Keratinocyte (primary cell): Measurements from ENCODE around the gene AKR1A1. TPM values are rescaled to one million over a fixed set of nuclear protein-coding genes. Genes with fewer than 3 reads are reported as not detected.

ENCODE experiments used
- DNase-seq: peaks from one replicate; pipeline ENCODE4 v3.0.0-alpha.2; 2011; ENCODE audit warnings: low read depth, missing footprints, low spot score
- FAIRE-seq: peaks from 2 replicates; lab custom pipeline; 2011; peaks lifted over from hg19 to GRCh38; lab: Jason Lieb, UNC
- H2AFZ ChIP-seq: 2 replicates; pipeline ENCODE4 v1.6.0; 2012; ENCODE audit warnings: low read length, control low read depth, inconsistent platforms; ENCODE audit not compliant: control insufficient read depth
- H3K27ac ChIP-seq: 2 replicates; pipeline ENCODE4 v1.5.1; 2011; ENCODE audit warnings: low read length; ENCODE audit not compliant: control insufficient read depth, insufficient read depth
- H3K27me3 ChIP-seq: 3 replicates; pipeline ENCODE4 v1.6.0; 2011; ENCODE audit warnings: low read length; ENCODE audit not compliant: control insufficient read depth, insufficient read depth; ENCODE audit errors: extremely low read depth
- H3K36me3 ChIP-seq, 2 experiments: 2 replicates in 1 of 2; 3 replicates in 1 of 2; pipeline ENCODE4 v1.5.1; 2011; ENCODE audit warnings: low read length in 2 of 2, mild to moderate bottlenecking in 1 of 2; ENCODE audit not compliant: control insufficient read depth in 2 of 2, insufficient read depth in 2 of 2; ENCODE audit errors: extremely low read depth in 1 of 2
- H3K4me1 ChIP-seq: 3 replicates; pipeline ENCODE4 v1.5.1; 2011; ENCODE audit warnings: low read length; ENCODE audit not compliant: control insufficient read depth, insufficient read depth; ENCODE audit errors: extremely low read depth
- H3K4me2 ChIP-seq: 3 replicates; pipeline ENCODE4 v1.6.0; 2011; ENCODE audit warnings: low read depth, low read length; ENCODE audit not compliant: control insufficient read depth, insufficient read depth; ENCODE audit errors: extremely low read depth
- H3K4me3 ChIP-seq, 3 experiments: fragments of 200-600 bp in 1 of 3; sonication (generic) in 1 of 3; 2 replicates in 2 of 3; 3 replicates in 1 of 3; pipeline ENCODE4 v1.5.1; 2011 to 2016; ENCODE audit warnings: low read length in 3 of 3, mild to moderate bottlenecking in 3 of 3, control low read depth in 2 of 3, inconsistent platforms in 1 of 3, low read depth in 1 of 3, mixed read lengths in 1 of 3, mixed run types in 1 of 3, moderate library complexity in 1 of 3; ENCODE audit not compliant: control insufficient read depth in 2 of 3, insufficient read depth in 2 of 3; ENCODE audit errors: extremely low read depth in 1 of 3
- H3K79me2 ChIP-seq: 2 replicates; pipeline ENCODE4 v1.6.0; 2012; ENCODE audit warnings: low read length; ENCODE audit not compliant: control insufficient read depth, insufficient read depth
- H3K9ac ChIP-seq: 3 replicates; pipeline ENCODE4 v1.6.0; 2011; ENCODE audit warnings: low read length; ENCODE audit not compliant: control insufficient read depth, insufficient read depth; ENCODE audit errors: extremely low read depth
- H3K9me1 ChIP-seq: 3 replicates; pipeline ENCODE4 v1.6.0; 2011; ENCODE audit warnings: low read length; ENCODE audit not compliant: control insufficient read depth, insufficient read depth; ENCODE audit errors: extremely low read depth
- H3K9me3 ChIP-seq: 2 replicates; pipeline ENCODE4 v1.5.1; 2012; ENCODE audit warnings: low read depth, low read length; ENCODE audit not compliant: control insufficient read depth
- H4K20me1 ChIP-seq: 3 replicates; pipeline ENCODE4 v1.6.0; 2011; ENCODE audit warnings: low read length; ENCODE audit not compliant: control insufficient read depth, insufficient read depth; ENCODE audit errors: extremely low read depth
- EZH2 ChIP-seq: IDR thresholded peaks from one replicate; pipeline ENCODE4 v1.6.1; 2012; ENCODE audit warnings: inconsistent platforms, mild to moderate bottlenecking, low read length, moderate library complexity
- dilution Hi-C: fragments of 300-500 bp; cut with MboI; formaldehyde crosslinking; loops from one replicate; pipeline ENCODE4 v1.7.0; 2020; ENCODE audit warnings: low sequenced_read_pairs; ENCODE audit not compliant: extremely low pct_ligation_motif_present
- polyA plus RNA-seq, 5 experiments: library from polyadenylated mRNA; depleted of rRNA in 3 of 5; stranded (reverse) in 3 of 5; stranded (forward) in 1 of 5; unstranded in 1 of 5; fragments of >200 nt; gene quantifications; 1 replicate in 1 of 5; 2 replicates in 3 of 5; 3 replicates in 1 of 5; pipeline versions ENCODE4 v1.2.1 to v1.2.3, GENCODE V29; 2011 to 2012; ENCODE audit warnings: missing spikeins in 2 of 5, low read depth in 1 of 5, low replicate concordance in 1 of 5
- TF ChIP-seq, protein P1 (sequence below), 3 experiments: IDR thresholded peaks in 1 of 3; conservative IDR thresholded peaks in 1 of 3; optimal IDR thresholded peaks in 1 of 3; 2 replicates in 2 of 3; 3 replicates in 1 of 3; pipeline versions ENCODE3 to v1.5.1; 2011; ENCODE audit warnings: low read length in 3 of 3, mild to moderate bottlenecking in 3 of 3, moderate library complexity in 2 of 3, control low read depth in 1 of 3, inconsistent platforms in 1 of 3; ENCODE audit not compliant: insufficient read depth in 2 of 3; ENCODE audit errors: extremely low read depth in 1 of 3

Gene AKR1A1
- polyA plus RNA-seq, 1 donor (not counting 4 experiments of a cell fraction or from before 2014, with no cell fraction given): 107 TPM

DNA sequence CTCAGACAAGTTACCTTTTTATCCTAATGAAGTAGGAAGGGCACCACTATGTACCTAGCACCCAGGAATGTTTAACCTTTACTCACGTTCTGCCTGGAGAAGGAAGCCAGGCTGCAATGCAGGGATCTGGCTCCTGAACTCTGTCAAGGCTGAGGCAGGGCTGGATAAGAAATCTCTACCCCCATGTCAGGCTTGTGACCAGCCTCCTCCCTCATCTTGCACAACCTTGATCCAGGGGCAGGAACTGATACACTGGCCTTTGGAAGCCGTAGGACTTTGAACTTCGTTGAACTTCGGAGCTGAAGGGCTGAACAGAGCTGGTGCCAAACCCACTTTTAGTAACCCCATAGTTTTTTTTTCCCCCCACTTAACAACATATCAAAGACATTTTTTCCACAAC lies 8.0 kb upstream of the AKR1A1 start:
- H3K4me1 ChIP-seq: no peaks in the 10 kb centered on the region
- H3K79me2 ChIP-seq: no peaks in the 10 kb centered on the region
- no peaks in the 10 kb centered on the region for H3K27me3 ChIP-seq
- H3K4me2 ChIP-seq: no peak overlapping the region
- DNase-seq (no peak), FAIRE-seq (no peak)
- no peak overlapping the region for H3K4me3 ChIP-seq
- TF ChIP-seq EZH2: no peak
- TF ChIP-seq, protein P1, sequence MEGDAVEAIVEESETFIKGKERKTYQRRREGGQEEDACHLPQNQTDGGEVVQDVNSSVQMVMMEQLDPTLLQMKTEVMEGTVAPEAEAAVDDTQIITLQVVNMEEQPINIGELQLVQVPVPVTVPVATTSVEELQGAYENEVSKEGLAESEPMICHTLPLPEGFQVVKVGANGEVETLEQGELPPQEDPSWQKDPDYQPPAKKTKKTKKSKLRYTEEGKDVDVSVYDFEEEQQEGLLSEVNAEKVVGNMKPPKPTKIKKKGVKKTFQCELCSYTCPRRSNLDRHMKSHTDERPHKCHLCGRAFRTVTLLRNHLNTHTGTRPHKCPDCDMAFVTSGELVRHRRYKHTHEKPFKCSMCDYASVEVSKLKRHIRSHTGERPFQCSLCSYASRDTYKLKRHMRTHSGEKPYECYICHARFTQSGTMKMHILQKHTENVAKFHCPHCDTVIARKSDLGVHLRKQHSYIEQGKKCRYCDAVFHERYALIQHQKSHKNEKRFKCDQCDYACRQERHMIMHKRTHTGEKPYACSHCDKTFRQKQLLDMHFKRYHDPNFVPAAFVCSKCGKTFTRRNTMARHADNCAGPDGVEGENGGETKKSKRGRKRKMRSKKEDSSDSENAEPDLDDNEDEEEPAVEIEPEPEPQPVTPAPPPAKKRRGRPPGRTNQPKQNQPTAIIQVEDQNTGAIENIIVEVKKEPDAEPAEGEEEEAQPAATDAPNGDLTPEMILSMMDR (optimal IDR thresholded peaks at IDR 0.05 in 1 of 3, IDR thresholded peaks at IDR 0.05 in 1 of 3, conservative IDR thresholded peaks at IDR 0.05 in 1 of 3; ENCODE audit: extremely low read depth in 1 of 3, insufficient read depth in 2 of 3, low read length in 3 of 3): no peak
- H3K9me3 ChIP-seq: no peaks in the 10 kb centered on the region
- H3K9ac ChIP-seq: no peak overlapping the region
- dilution Hi-C loops: no loop called here
- H4K20me1 ChIP-seq: no peaks in the 10 kb centered on the region
- H2AFZ ChIP-seq: no peak overlapping the region
- H3K36me3 ChIP-seq: no peaks in the 10 kb centered on the region
- no peak overlapping the region for H3K27ac ChIP-seq
- no peaks in the 10 kb centered on the region for H3K9me1 ChIP-seq

GRCh38 chr1:45543581-45544417 lies 6.8 kb upstream of the AKR1A1 start:
- FAIRE-seq: no peak

More at GRCh38 chr1:45543581-45544417, 6.8 kb upstream of the AKR1A1 start:
- Histone ChIP-seq H3K36me3 (no peaks in the 10 kb centered on the region), H3K4me3 (no peak overlapping the region), H2AFZ (no peak overlapping the region), H3K9me1 (no peaks in the 10 kb centered on the region), H3K9me3 (no peaks in the 10 kb centered on the region), H3K9ac (no peak overlapping the region), H3K4me2 (no peak overlapping the region), H3K4me1 (no peaks in the 10 kb centered on the region), H4K20me1 (no peaks in the 10 kb centered on the region), H3K27me3 (no peaks in the 10 kb centered on the region), H3K79me2 (no peaks in the 10 kb centered on the region), H3K27ac (no peak overlapping the region)
- TF ChIP-seq, protein P1 (optimal IDR thresholded peaks at IDR 0.05 in 1 of 3, IDR thresholded peaks at IDR 0.05 in 1 of 3, conservative IDR thresholded peaks at IDR 0.05 in 1 of 3; ENCODE audit: extremely low read depth in 1 of 3, insufficient read depth in 2 of 3, low read length in 3 of 3): no peak
- TF ChIP-seq EZH2: no peak
- dilution Hi-C loops: no loop called here
- DNase-seq: no peak
